ENCODE data around the gene CDHR2. TPM values are rescaled to one million over a fixed set of nuclear protein-coding genes. Genes with fewer than 3 reads are reported as not detected.

The CDHR2 gene
- total and polyA plus RNA-seq, 2 of the 13 experiments (the other 11 are each of a cell fraction or from before 2014, with no cell fraction given) = 17.9 to 20.9 TPM

- TF ChIP-seq ATF5 (CRISPR knock-in tag; IDR thresholded peaks at IDR 0.05; ENCODE audit: low read depth) (no peak), PRDM10 (CRISPR knock-in tag; IDR thresholded peaks at IDR 0.05; ENCODE audit: low read depth) (no peak), YY1 (IDR thresholded peaks at IDR 0.05; ENCODE audit: insufficient read depth, insufficient replicate concordance, low read depth, low read length) (peak; percentile 42), ARNT2 (CRISPR knock-in tag; IDR thresholded peaks at IDR 0.05; ENCODE audit: low read depth) (no peak)
Observed at GRCh38 chr5:176596689-176597416, 47.7 kb downstream of the CDHR2 start (continued).

All from HepG2 (cell line).